CD4-positive, alpha-beta T cell treated with Interleukin-15 for 1 hour (primary cell): Measurements from ENCODE around the gene HOXA9.

Experiments used
- DNase-seq: peaks from one replicate; pipeline ENCODE4 v3.0.0-alpha.2; 2020

HOXA9 gene

DNA sequence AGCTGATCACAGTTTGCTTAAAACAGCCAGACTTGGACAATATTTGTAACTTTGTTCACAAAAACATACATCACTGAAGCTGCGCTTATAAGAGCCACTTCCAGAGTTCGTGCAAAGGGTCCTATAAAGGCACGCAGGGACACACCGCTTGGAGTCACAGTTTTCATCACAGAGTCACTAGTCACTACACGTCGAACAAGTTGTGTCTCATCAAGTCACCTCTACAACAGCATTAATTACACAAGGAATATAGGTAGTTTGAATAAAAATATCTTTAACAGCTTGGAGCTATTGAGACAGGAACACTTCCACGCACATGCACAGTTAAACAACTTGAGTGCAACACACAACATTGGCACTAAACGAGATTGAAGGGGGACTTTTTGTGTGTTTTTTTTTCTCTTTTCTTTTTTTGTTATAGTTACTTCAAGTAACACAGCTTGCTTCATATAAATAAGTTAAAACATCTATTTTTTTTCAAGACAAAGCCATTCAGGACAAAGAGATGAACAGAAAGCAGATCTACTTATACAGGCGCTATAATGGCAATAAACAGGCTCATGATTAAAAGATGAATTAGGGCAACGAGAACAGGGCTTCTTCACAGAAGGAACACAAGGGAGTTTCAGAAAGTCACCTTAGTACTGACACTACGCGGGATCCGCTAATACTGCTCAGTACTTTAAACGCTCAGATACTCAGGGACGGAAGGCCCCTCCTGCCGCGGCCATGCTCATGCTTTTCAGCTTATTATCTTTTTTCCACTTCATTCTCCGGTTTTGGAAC lies 24.0 kb downstream of the HOXA9 start:
- no peak for DNase-seq

DNA sequence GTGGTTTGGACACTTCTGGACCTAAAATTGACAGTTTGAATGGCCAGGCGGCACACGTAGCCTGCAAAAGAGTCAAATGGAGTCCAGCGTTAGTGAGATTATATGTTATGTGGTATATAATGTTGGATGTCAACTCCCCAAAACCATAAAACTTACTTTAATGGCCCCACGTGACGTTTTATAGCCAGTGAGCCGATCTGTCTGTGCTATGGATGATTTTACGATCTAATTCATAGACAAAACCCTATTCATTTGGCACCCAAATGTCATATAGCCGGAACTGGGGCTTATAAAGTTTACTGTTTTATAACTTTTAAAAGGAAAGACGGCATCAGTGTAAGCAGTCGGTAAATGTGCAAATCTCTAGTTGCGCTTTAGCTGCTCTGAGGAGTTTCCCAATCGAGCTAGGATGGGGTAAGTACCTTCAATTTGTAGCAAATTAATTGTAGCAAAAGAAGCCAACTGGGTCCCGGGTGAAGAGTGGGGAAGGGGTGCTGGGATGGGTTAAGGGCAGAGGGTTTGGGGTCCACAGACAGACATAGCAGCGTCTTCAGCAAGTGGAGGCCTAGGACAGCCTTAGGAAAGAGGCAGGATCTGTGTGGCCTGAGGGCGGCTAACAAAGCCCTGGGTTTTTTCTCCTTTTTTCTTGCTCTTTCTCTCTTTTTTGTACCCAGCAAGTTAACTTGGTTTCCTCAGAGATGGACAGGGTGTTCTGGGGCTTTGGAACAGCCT lies 25.0 kb downstream of the HOXA9 start:
- DNase-seq = no peak

DNA sequence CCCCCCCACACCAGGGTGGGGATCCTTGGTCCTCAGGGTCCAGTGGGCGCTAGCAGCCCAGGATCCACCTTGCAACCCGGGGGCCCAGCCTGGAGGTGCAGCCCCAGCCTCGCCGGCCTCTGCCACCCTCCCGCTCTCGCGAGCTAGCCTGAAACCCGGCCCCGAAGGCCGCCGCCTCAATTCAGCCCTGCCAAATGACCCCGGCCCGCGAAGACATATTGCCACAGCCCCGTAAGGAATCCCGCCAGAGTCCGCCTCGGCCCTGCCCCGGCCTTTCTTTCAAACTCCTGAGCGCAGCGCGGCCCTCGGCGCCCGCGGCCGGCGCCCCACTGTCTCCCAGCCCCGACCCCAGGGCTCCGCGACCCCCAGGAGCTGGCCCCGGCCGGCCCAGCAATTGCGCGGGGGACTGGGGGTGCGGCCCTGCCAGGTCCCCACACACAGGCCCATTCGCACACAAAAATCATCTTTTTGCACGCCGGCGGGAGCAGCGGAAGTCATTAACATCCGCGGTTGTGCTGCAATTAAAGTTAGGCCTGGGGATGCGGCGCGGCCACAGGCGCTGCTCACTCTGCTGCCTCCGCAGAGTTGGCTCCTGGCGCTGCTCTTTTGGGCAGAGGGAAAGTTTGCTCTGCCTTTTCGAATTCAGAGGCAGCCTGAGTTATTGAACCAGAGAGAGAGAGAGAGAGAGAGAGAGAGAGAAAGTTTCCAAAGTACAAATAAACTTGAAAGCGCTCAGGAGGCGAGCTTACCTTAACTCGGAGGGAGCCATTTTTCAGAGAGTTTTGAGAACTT lies 25.8 kb downstream of the HOXA9 start:
- no peak for DNase-seq

DNA sequence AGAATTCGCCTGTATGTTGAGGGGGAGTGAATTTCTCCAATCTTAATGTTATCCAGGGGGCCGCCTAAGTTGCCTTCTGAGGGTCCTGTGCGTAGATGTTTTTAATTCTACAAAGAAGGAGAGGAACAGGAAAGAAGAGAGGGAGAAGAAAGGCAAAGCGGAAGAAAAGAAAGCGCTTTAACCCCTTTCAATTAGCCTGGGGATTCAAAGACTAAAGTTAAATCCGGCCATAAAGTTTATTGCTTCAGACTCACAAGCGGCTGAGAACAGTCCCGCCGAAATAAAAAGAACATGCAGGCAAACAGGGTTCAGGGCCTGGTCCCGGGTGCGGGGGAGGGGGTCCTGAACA lies 26.4 kb downstream of the HOXA9 start:
- no peak for DNase-seq

DNA sequence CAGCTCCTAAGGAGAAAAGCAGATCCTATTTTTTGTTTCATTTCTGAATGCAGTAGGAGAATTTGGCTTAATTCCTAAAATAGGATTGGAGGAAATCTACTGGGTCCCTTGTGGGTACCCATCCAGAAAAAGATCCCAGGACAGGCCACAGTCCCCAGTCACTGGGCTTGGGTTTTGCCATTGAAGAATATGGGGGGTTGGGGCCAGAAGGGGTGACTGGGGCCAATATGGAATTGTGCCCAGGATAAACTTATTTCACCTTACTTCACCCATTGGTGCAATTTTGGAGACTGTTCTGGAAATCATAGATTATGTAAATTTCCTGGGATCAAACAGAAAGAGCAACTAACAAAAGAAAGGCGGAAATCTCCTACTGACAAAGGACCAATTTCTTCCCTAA lies 26.9 kb downstream of the HOXA9 start:
- no peak for DNase-seq

DNA sequence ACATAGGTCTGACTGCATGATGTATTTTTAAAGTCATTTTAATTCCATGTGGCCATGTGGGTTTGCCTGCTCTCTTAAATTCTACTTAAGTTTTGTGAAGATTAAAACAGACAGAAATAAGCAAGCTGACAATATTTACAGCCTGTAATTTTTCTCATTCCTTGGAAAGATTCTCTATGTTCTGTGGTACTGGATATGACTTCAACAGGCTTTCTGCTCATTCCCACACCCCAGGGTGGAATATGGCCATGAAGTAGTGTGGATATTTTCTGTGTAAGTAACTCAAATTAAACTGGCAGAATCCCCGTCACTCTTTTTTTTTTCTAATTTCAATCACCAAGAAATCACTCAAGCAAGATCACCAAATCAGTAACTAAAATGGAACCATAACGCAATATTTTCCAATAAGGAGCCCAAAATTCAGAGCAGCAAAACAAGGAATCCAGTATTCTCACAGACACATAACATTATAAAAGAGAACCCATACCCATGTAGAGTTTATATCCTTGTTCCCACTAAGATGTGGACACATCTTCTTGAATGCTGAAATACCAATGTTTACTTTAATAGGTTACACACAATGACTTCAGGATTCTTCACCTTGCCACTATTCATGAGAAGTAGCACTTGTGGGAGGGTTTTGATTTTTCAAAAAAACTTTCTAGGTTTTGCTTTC lies 27.6 kb downstream of the HOXA9 start:
- DNase-seq = no peak

DNA sequence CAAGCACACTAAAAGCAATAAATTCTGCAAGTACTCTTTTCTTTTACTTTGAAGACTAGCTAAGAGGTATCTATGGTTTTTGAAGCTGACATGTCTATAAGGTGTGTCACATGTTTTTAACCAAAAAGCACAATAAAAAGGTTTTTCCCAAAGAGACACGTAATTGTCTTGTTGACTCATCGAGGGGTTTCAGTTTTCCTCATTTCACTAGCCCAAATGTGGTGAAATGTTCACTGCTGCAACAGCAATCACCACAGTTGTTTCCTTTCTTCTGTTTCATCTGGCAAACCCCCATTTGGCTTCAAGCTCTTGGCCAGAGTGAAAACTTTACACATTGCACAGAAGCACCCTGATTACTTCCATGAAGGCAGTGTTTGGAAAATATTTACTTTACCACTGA lies 30.9 kb downstream of the HOXA9 start:
- DNase-seq = no peak

DNA sequence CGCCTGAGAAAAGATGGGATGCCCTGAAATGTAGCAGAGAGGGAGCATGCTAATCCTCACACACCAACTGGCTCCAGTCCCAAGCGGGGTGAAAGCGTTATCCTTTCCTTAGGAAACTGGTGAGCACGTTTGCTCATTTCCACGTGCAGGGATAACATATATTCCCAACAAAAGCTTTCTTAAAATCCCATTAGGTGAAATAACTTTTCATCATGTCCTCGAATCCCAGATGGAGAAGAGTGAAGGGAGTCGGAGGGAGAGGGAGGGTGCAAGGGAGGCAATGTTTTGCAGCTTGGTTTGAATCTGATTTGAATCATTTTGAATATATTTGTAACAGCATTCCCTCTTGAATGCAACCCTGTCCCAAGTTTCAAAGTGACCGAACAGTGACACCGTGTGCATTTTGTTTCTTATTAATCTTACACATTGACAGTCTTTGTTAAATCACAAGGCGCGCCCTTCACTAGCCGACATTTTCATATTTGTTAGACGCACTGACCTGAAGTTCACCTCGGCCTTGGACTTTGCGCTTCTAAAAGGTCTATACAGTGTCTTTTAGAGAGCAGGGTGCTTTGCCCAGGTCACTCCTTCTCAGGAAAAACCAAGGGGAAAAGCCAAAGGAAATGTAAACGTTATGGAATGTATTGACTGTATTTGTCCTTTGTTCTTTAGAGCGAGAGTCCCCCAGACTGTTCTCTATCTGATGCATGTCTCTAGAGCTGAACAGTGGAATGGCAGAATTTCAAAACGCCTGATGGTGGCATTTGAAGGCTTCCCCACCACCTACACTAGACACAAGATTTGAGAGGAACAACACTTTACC lies 31.7 kb downstream of the HOXA9 start:
- DNase-seq = no peak

DNA sequence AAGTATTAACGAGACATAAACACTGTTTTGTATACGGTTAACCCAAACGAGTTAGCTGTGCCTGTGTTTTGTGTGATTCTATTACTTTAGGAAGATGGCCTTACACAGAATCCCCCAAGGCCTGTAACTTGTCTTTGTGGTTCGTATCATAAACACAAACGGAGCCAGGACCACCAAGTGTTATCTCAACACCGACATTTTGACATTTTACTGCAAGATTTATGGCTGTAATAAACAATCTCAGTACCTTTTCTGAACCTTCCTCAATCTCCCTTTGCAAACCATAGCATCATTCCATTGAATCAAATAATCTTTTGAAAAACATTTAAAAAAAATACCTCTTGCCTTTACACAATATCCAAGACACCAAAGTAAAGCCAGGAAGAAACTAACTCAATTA lies 32.4 kb downstream of the HOXA9 start:
- DNase-seq = no peak

DNA sequence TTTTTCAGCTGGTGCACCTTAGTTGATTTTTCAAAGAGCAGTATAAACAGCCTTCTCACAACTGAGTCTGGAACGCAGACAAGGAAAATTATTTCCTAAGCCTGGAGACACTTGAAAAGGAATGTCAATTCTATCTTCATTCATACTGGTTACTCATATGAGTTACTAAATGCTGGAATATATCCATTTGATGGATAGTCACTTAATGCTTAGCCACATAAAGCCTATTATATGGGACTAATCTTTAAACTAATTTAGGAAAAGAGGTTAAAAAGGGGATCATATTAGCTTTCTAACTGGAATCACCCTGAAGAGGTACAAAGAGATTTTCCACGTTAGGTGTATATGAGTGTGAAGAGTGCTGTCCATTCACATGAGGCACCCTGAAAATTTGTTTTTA lies 33.1 kb downstream of the HOXA9 start:
- no peak for DNase-seq

DNA sequence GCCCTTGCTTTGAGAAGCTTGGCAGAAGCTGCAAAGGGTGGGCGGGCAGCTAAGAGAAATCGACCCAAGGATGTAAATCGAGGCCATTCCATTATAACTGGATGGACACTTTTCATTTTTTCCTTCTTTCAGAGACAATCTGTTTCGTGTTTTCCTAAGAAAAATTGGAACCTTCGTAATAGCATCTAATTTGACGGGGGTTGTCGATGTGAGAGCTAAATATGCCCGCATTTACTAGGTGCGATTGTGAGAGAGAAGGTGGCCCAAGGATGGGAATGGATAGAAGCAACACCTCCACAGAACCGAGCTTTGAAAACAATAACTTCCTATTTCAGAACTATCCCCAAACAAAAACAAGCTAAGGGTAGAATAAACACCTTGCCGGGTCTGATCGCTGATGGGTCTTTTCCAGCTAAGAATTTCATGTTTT lies 33.9 kb downstream of the HOXA9 start:
- no peak for DNase-seq

DNA sequence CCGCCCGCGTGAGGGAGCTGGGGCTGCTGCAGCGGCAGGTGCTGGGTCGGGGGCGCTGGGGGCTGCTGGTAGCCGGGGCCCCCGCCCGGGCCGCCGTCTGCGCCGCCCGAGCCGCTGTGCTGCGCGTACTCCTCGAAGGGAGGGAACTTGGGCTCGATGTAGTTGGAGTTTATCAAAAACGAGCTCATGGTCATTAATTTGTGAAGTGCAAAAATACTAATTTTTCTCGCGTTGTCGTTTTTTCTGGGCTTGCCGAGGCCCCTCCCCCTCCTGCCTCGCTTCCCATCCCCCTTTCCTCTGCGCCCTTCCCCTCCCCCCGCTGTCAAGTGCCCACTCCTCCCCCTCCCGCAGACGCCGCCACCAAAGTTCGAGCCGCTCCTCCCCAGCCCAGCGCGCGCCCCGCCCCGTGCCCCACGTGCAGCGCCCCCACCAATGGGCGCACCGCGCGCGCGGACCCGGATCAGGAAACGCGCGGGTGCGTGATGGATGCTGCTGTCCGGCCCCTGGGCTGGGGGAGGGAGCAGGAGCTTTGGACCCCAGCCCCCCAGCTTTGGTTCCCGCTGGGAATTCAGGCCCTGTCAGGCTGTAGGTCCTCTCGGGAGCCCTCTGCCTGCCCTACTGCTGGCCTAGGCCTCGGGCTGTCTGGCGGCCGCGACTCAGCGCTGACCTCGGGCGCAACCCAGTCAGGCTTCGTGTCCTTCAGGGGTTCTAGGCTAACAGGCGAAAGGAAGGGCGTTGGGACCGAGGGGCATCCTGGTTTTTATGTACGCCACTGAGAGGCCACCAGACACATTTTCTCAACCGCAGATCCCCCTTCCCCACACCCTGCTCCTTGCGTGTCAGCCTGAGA lies 34.6 kb downstream of the HOXA9 start, which contains the start of gene HOXA4:
Gene HOXA4 (minus strand): TSS at position 218 of the 850 bp plus-strand sequence. CDS start 24 bp downstream, at position 194.
- DNase-seq = peak; percentile 87

DNA sequence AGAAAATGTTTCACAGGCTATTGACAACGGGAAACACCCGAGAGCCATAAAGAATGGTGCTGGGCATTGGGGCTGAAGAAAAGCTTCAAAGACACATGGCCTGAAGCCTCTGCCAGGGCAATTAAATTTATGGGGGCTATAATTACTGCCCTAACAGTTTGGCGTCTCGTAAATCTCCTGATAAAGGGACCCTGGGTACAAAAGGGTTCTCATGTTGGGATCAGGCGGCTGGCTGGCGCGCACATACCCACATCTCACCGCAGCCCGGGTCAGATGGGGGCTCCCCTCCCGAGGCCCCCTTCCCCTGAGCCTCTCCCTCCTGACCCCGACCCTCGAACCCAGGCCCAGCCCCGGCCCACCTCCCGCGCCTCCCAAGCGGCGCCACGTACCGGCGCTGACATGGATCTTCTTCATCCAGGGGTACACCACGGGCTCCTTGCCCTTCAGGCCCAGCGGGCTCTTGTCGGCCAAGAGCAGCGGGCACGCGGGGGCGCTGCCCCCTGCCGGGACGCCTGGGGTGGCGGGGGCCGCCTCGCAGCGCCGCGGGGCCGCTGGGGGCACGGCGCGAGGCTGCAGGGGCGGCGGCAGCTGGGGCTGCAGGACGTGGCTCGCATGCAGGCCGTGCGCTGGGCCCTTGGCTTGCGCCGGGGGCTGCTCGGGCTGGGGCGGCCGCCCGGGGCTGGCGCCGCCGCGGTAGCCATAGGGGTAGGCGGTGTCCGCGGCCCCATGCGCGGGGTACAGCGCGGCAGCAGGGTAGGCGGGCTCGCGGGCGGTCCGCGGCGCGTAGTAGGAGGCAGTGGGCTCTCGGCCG lies 35.4 kb downstream of the HOXA9 start:
- no peak for DNase-seq

DNA sequence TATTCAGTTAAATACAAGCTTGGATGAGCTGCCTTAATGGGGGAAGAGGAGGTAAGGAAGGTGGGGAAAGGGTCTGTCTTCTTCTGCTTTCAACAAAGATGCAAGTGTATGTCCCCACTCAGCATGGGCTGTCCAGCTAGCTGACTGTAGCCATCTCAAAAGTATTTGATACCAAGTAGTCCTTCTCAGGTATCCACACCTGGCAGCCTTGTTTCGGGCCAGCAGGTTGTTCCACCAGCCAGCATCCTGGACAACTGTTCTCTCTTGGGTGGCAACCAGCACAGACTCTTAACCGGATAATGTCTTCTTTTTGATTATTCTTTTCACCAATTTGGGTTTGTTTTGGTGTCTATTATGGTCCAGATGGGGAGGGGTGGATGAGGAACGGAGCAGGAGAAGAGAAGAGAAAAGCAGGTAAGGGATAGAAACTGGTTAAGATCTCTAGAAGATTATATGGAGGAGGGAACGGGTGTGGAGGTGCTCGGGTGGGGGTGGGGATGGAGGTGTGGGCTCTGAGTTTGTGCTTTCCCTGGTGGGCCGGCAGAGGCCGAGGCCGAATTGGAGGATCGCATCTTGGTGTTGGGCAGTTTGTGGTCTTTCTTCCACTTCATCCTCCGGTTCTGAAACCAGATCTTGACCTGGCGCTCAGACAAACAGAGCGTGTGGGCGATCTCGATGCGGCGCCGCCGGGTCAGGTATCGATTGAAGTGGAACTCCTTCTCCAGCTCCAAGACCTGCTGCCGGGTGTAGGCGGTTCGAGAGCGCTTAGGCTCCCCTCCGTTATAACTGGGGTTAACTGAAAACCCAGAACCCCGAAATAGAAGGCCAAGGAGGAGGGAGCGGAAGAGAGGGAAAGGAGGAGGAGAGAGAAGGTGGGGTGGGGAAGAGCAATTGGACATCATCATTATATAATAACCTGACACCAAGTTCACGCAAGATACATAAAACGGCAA lies 36.3 kb downstream of the HOXA9 start:
- DNase-seq = no peak

DNA sequence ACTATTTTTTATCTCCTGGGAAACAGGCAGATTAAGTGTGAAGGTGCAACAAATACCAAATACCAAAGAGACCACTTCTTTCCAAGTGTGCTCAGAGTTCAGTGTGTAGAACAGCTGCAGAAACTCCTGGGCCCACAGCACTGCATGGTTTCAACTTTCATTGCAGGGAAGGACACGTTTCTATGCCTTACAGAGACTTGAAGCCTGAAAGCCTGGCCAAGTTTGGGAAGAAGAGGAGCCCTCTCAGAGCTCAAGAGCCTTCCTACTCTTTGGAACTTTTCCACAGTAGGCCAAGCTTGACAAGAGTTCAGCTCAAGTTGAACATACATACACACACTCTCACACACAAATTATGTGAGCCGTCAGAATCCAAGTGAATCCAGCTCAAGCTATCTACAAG lies 37.3 kb downstream of the HOXA9 start:
- DNase-seq = no peak

DNA sequence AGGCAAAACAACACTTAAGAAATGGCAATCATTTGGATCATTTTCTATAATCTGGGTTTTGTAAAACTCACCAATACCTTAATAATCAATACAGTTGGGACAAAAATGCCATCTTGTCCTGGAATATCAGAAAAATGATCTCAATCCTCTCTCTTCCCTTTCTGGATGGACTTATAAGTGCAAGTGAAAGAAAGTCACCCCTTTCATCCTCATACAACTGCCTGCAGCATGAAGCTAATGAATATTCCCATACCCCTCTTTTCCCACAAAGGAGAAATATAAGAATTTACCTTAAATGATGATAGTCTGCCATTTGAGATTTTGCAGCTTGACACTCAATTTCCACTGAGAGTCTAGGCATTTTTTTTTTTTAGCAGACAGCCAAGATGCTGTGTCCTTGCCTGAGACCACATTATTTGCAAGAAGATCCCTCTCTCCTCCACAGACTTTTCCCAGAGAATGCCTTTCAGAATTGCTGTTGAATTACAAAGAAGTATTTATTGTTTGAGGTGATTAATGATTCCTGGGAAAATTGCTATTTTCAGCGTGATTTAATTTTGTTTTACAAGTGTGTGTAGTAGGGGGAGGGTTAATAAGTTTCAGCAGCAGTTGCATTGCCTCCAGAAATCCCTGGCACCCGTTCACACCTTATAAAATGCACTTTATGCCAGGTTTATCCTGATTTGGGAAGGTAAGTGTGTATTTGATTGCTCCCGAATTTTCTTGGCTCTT lies 38.6 kb downstream of the HOXA9 start:
- no peak for DNase-seq

DNA sequence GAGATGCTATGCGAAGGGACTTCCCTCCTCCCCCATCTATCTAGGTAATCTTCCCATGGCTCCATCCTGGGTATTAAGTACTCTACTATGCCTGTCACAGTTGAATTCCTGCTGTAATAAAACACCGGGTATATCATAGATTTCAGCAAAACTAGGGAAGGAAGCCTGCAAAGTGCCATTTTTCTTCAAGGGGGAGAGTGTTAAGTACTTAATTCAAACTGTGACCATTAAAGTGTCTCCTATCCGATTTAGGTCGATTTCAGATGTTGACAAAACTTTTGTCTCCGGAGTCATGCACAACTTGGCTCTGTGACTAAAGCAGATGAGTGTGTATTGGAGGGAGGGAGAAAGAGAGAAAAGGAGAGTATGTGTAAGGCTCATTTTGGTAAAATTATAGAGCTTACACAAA lies 39.3 kb downstream of the HOXA9 start:
- no peak for DNase-seq
